Ectodermal cell (in vitro differentiated cells): Measurements from ENCODE around the gene HHATL. TPM values are rescaled to one million over a fixed set of nuclear protein-coding genes. Genes with fewer than 3 reads are reported as not detected.

Experiments
- H3K27ac ChIP-seq: 2 replicates; pipeline ENCODE4 v1.7.0; 2013; ENCODE audit warnings: mild to moderate bottlenecking, low read depth, low read length; ENCODE audit not compliant: insufficient read depth, poor library complexity, severe bottlenecking
- H3K27me3 ChIP-seq: 2 replicates; pipeline ENCODE4 v1.7.0; 2013; ENCODE audit warnings: mild to moderate bottlenecking, low read length; ENCODE audit not compliant: insufficient read depth, control insufficient read depth, poor library complexity, severe bottlenecking
- H3K36me3 ChIP-seq: one replicate; pipeline ENCODE4 v1.7.0; 2013; ENCODE audit warnings: low read length; ENCODE audit not compliant: control insufficient read depth, insufficient read depth
- H3K4me1 ChIP-seq: one replicate; pipeline ENCODE4 v1.7.0; 2013; ENCODE audit warnings: low read length; ENCODE audit not compliant: control insufficient read depth, insufficient read depth
- H3K4me3 ChIP-seq: 2 replicates; pipeline ENCODE4 v1.7.0; 2013; ENCODE audit warnings: low read depth, low read length, control low read depth; ENCODE audit not compliant: insufficient read depth
- H3K9me3 ChIP-seq: 2 replicates; pipeline ENCODE4 v1.7.0; 2013; ENCODE audit warnings: mild to moderate bottlenecking, low read length, moderate library complexity; ENCODE audit not compliant: control insufficient read depth
- WGBS, 2 experiments: methylation state at CpG; one replicate each; pipeline ENCODE4 v1.1.7; 2013; ENCODE audit warnings: missing lambda C conversion rate in 2 of 2; 5-methylcytosine and 5-hydroxymethylcytosine counted together
- polyA plus RNA-seq, 4 experiments: library from polyadenylated mRNA; stranded (reverse); fragments of 50-300 nt; gene quantifications; one replicate each; pipeline ENCODE4 v1.2.3, GENCODE V29; 2013

HHATL gene
- polyA plus RNA-seq (2013, experiment 1 of 4), result not detected
- not detected for polyA plus RNA-seq (2013, experiment 2 of 4)
- not detected for polyA plus RNA-seq (2013, experiment 3 of 4)
- polyA plus RNA-seq (2013, experiment 4 of 4), result not detected

- no peaks in the 10 kb centered on the region for H3K4me1 ChIP-seq
- no peaks in the 10 kb centered on the region for H3K9me3 ChIP-seq
- no peak within 1 kb of the TSS for H3K27ac ChIP-seq
- WGBS, 2 experiments, result 77 to 80% methylated on average over 21 of the region's 21 CpGs
- no peaks in the 10 kb centered on the region for H3K27me3 ChIP-seq
- H3K4me3 ChIP-seq, result no peak within 1 kb of the TSS
- H3K36me3 ChIP-seq, result no peaks in the 10 kb centered on the region
Measured at GRCh38 chr3:42702066-42702951, at the start of gene HHATL. HHATL (minus strand) TSS chr3:42702798; CDS start chr3:42700826, 1,972 bp downstream.

GRCh38 chr3:42751609-42752008, 49.0 kb upstream of the HHATL start:
- WGBS, 2 experiments, result 94 to 96% methylated on average over 9 of the region's 9 CpGs
- Histone ChIP-seq H3K36me3 (no peaks in the 10 kb centered on the region), H3K4me1 (peaks cover 13% of the 10 kb centered on the region), H3K9me3 (no peaks in the 10 kb centered on the region), H3K27ac (no peak overlapping the region), H3K27me3 (no peaks in the 10 kb centered on the region), H3K4me3 (no peak overlapping the region)

GRCh38 chr3:42750834-42751233, 48.2 kb upstream of the HHATL start:
- Histone ChIP-seq H3K27me3 (no peaks in the 10 kb centered on the region), H3K4me1 (peaks cover 17% of the 10 kb centered on the region), H3K9me3 (no peaks in the 10 kb centered on the region), H3K36me3 (no peaks in the 10 kb centered on the region), H3K4me3 (no peak overlapping the region), H3K27ac (no peak overlapping the region)
- WGBS, 2 experiments, result 92 to 94% methylated on average over 7 of the region's 7 CpGs

- 59 to 60% methylated on average over 10 of the region's 10 CpGs for WGBS, 2 experiments
- Histone ChIP-seq H3K4me3 (no peak overlapping the region), H3K27ac (peak overlapping the region; percentile 62), H3K4me1 (peaks cover 17% of the 10 kb centered on the region), H3K27me3 (no peaks in the 10 kb centered on the region), H3K36me3 (no peaks in the 10 kb centered on the region), H3K9me3 (no peaks in the 10 kb centered on the region)
Measured at GRCh38 chr3:42749753-42750231, 47.2 kb upstream of the HHATL start.

GRCh38 chr3:42749025-42749752, 46.6 kb upstream of the HHATL start:
- Histone ChIP-seq H3K4me1 (peaks cover 17% of the 10 kb centered on the region), H3K36me3 (no peaks in the 10 kb centered on the region), H3K4me3 (no peak overlapping the region), H3K9me3 (no peaks in the 10 kb centered on the region), H3K27ac (peak overlapping the region; percentile 62), H3K27me3 (no peaks in the 10 kb centered on the region)
- 85 to 93% methylated on average over 9 to 10 of the region's 10 CpGs for WGBS, 2 experiments

GRCh38 chr3:42747581-42747980, 45.0 kb upstream of the HHATL start:
- 92% methylated on average over 6 of the region's 6 CpGs for WGBS, 2 experiments
- H3K27ac ChIP-seq, result no peak overlapping the region
- no peaks in the 10 kb centered on the region for H3K9me3 ChIP-seq
- no peaks in the 10 kb centered on the region for H3K36me3 ChIP-seq
- no peak overlapping the region for H3K4me3 ChIP-seq
- H3K27me3 ChIP-seq, result no peaks in the 10 kb centered on the region
- peaks cover 17% of the 10 kb centered on the region for H3K4me1 ChIP-seq

- 89% methylated on average over 11 of the region's 11 CpGs for WGBS, 2 experiments
- H3K27ac ChIP-seq, result no peak overlapping the region
Measured at GRCh38 chr3:42746455-42747450, 44.2 kb upstream of the HHATL start.

GRCh38 chr3:42745776-42746454, 43.3 kb upstream of the HHATL start:
- no peaks in the 10 kb centered on the region for H3K27me3 ChIP-seq
- H3K9me3 ChIP-seq, result no peaks in the 10 kb centered on the region
- no peak overlapping the region for H3K4me3 ChIP-seq
- H3K36me3 ChIP-seq, result no peaks in the 10 kb centered on the region
- H3K4me1 ChIP-seq, result peaks cover 17% of the 10 kb centered on the region
- no peak overlapping the region for H3K27ac ChIP-seq
- WGBS, 2 experiments, result 72% methylated on average over 8 of the region's 8 CpGs

More at GRCh38 chr3:42746455-42747450, 44.2 kb upstream of the HHATL start:
- Histone ChIP-seq H3K4me1 (peaks cover 17% of the 10 kb centered on the region), H3K36me3 (no peaks in the 10 kb centered on the region), H3K27me3 (no peaks in the 10 kb centered on the region), H3K4me3 (no peak overlapping the region), H3K9me3 (no peaks in the 10 kb centered on the region)

GRCh38 chr3:42745291-42745745, 42.7 kb upstream of the HHATL start:
- Histone ChIP-seq H3K4me3 (no peak overlapping the region), H3K27me3 (no peaks in the 10 kb centered on the region), H3K4me1 (peaks cover 17% of the 10 kb centered on the region), H3K36me3 (no peaks in the 10 kb centered on the region), H3K9me3 (no peaks in the 10 kb centered on the region), H3K27ac (no peak overlapping the region)
- WGBS, 2 experiments, result 89 to 92% methylated on average over 3 of the region's 3 CpGs
